IMR-90 (cell line): ENCODE measurements around the gene RHOB.

Experiments
- FOS ChIP-seq: fragments of 150-350 bp; IDR thresholded peaks from 2 replicates; pipeline ENCODE4 v1.6.1; 2016; ENCODE audit warnings: low read depth, low read length
- MAFK ChIP-seq: IDR thresholded peaks from 2 replicates; pipeline ENCODE4 v1.6.1; 2012; ENCODE audit warnings: low read depth, low read length, improper control_type of control experiment
- RAD21 ChIP-seq: IDR thresholded peaks from 2 replicates; pipeline ENCODE4 v1.6.1; 2012; ENCODE audit warnings: low read length, improper control_type of control experiment
- SMC3 ChIP-seq: fragments of 150-350 bp; IDR thresholded peaks from 2 replicates; pipeline ENCODE4 v1.6.1; 2016; ENCODE audit warnings: low read depth, mild to moderate bottlenecking, antibody characterized with exemption, low read length, moderate library complexity
- TF ChIP-seq, protein P1 (sequence below): conservative IDR thresholded peaks from 2 replicates; pipeline ENCODE4 v1.5.1; 2012; ENCODE audit warnings: mild to moderate bottlenecking, low read depth, low read length, improper control_type of control experiment

DNA sequence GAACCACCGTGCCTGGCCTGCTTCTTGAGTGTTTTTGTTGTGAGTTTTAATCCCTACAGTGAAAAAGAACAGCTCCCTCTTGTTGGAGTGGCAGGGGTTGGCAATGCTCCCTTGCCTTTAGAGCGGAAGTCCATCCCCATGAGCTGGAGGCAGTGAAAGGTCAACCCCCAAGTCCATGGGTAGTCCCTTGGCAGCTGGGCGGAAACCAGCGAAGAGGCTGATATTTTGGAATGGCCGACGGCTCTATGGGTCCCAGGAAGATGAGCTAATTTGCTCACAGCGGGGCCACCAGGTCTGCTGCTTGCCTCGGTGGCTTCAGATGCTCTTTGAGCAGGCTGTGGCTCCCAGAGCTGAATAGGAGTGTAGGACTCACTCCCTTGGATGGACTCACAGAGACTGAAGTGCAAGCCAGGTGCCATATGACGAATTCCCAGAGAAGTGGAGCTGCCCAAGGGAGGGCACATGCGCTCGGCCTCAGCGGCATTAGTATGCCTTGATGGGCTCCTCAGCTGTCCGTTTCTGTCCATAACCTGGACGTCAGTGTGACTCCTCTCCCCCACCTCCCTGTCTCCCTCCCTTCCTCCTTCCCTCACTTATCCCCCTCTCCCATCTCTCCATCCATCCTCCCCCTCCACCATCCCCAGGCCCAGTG lies 25.4 kb upstream of the RHOB start:
- TF ChIP-seq, protein P1, sequence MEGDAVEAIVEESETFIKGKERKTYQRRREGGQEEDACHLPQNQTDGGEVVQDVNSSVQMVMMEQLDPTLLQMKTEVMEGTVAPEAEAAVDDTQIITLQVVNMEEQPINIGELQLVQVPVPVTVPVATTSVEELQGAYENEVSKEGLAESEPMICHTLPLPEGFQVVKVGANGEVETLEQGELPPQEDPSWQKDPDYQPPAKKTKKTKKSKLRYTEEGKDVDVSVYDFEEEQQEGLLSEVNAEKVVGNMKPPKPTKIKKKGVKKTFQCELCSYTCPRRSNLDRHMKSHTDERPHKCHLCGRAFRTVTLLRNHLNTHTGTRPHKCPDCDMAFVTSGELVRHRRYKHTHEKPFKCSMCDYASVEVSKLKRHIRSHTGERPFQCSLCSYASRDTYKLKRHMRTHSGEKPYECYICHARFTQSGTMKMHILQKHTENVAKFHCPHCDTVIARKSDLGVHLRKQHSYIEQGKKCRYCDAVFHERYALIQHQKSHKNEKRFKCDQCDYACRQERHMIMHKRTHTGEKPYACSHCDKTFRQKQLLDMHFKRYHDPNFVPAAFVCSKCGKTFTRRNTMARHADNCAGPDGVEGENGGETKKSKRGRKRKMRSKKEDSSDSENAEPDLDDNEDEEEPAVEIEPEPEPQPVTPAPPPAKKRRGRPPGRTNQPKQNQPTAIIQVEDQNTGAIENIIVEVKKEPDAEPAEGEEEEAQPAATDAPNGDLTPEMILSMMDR: no peak
- TF ChIP-seq RAD21: no peak
- no peak for TF ChIP-seq SMC3
- TF ChIP-seq MAFK: no peak
- TF ChIP-seq FOS: no peak
